Loucy (cell line): ENCODE results near the gene BRD1.

ENCODE experiments used
- EZH2phosphoT487 ChIP-seq: fragments of 200-600 bp; IDR thresholded peaks from 2 replicates; pipeline ENCODE4 v1.6.1; 2018; ENCODE audit warnings: antibody characterized with exemption, mild to moderate bottlenecking, moderate library complexity, borderline replicate concordance
- TF ChIP-seq, protein P1 (sequence below): fragments of 200-600 bp; sonication (generic); conservative IDR thresholded peaks from 2 replicates; pipeline ENCODE4 v1.5.1; 2014; ENCODE audit warnings: mild to moderate bottlenecking, antibody characterized with exemption, low read length

DNA sequence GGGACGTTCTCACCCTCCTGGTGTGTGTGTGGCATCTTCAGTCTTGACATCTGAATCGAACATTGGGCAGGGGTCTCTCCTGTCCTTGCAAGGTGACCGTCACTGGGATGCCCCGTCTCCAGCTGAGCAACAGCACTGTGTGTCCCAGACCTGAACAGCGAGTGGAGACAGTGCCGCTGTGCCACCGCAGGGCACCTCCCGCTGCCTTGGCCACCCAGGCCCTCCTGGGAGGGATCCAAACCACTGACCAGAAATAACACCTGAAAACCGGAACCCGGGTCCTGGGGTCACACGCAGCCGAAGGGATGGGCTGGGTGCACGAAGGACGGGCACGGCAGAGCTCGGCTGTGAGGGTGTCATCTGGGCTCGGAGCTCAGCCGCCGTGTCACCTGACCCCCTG, 102.2 kb downstream of the BRD1 start:
- TF ChIP-seq EZH2phosphoT487 = no peak
- TF ChIP-seq, protein P1, sequence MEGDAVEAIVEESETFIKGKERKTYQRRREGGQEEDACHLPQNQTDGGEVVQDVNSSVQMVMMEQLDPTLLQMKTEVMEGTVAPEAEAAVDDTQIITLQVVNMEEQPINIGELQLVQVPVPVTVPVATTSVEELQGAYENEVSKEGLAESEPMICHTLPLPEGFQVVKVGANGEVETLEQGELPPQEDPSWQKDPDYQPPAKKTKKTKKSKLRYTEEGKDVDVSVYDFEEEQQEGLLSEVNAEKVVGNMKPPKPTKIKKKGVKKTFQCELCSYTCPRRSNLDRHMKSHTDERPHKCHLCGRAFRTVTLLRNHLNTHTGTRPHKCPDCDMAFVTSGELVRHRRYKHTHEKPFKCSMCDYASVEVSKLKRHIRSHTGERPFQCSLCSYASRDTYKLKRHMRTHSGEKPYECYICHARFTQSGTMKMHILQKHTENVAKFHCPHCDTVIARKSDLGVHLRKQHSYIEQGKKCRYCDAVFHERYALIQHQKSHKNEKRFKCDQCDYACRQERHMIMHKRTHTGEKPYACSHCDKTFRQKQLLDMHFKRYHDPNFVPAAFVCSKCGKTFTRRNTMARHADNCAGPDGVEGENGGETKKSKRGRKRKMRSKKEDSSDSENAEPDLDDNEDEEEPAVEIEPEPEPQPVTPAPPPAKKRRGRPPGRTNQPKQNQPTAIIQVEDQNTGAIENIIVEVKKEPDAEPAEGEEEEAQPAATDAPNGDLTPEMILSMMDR = no peak
